Eye (tissue), 1 donor: ENCODE data around the gene MACF1.
A peak's percentile ranks its signal among the peaks of the same experiment; 100 is the strongest.
"Not testable (repeated sequence)": the region's sequence is repeated elsewhere in the genome, so short reads cannot be mapped to it uniquely, and the experiment has no call there.

Experiments used
- DNase-seq: peaks from one replicate; pipeline ENCODE4 v3.0.0-alpha.2; 2015

The MACF1 gene

DNA sequence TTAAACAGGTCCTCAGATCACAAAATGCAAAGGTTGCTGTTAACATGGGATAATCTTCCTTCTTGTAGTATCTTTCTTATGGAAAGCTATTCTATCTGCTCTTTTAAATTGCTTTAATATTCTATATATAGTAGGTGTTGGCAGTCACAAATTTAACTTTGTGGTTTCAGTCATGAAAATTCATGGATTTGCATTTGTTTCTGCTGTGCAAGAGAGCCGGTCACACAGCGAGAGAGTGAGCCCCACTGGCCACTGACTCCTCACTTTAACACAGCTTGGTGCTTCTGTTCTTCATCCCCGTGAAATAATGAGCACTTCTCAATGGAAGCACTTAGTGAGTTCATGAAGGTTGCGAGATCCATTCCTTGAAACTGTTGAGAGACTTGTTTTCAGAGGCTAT lies 268.8 kb downstream of the MACF1 start:
- no peak for DNase-seq

DNA sequence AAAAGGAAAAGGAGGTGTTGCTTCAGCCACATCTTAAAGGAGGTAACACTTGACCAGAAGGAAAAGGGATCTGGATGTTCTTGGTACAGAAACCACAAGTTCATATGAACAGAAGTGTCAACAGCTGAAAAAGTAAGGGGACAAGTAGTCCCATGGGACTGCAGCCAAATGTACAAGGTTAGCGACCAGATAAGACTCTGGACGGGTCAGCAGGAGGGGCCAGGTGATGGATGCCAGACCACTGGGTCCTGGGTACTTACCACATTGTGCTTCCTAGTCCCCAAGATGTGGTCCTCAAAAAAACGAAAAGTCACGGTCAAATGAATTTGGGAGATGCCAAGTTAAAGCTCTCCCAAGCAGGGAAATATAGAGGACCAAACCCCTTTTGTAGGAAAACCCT lies 270.3 kb downstream of the MACF1 start:
- DNase-seq = no peak

DNA sequence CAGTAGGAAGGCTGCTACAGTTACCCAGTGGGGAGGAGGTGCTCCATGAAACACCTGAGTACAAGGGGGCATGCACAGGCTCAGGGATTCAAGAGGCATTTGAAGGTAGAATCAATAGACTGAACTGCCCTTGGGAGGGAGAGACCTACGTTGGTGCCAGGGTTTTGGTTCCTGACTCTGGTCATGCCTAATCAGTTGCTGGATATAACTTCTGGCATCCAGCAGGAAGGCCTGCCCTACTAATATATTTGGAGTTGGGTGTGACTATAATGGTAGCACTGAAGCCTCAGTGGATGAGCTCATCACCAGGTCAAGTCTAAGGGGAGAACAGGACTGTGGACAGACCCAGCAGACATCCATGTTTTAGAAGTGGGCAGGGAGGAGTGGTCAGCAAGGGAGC lies 271.1 kb downstream of the MACF1 start:
- DNase-seq = not testable (repeated sequence)

DNA sequence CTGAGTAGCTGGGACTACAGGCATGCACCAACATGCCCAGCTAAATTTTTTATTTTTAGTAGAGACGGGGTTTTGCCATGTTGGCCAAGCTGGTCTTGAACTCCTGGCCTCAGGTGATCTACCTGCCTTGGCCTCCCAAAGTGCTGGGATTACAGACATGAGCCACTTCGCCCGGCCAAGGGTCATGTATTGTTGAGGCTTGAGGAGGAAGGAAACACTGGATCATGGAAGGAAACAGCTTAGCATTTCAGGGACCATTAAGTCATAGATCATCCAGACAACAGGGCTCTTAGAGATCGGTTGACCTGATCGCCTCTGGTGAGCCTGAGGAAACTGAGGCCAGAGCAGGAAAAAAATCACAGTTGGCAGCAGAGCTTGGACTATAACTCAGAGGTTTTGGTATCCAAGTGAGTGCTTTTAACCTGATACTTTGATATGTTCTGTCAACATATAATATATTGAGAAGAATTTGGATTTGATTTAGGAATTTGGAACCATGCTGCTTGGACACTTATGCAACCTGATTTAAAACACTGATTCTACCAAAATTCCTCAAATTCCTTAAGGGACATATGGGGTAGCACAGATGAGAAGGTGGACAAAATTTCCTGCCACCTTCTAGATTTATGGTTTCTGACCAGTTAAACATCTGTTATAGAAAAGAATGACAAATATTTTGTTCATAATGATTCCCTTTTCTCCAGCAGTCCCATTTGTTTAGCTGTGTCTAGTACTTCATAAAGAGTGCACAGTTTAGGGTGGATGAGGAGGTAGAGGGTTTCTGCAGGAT lies 273.8 kb downstream of the MACF1 start:
- DNase-seq = no peak

DNA sequence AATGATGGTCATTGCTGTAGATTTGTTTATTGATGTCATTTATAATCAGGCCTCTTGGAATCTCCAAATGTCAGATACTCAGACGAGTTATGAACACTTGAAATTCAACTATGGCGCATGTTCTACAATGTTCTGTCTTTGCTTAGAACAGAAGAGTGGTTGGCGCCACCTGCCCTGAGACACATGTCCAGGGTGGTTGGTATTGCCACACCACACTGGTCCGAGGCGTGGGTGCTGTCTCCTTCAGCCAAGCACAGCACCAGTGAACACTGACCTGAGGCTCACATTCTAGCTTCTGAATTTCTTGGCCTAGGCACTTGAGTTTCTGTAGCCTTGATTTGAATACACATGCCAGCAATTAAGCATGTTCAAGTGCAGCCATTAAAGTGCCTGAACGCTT lies 276.8 kb downstream of the MACF1 start:
- DNase-seq = no peak

DNA sequence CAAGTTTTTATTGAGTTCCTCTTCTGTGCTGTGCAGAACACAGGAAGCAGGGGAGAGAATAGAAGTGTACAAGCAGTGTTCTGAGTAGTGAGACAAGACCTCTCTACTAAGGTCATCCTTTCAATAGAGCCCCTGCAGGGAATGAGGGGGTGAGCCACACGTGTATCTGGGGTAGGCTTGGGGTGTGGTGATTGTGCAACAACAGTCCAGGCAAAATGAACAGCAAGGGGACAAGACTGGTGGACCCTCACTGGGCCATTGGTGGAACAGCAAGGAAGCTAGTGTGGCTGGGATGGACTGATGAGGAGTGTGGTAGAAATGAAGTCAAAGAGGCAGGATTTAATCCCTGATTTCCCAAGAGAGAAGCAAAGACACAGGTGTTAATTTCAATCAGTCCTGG lies 278.8 kb downstream of the MACF1 start:
- no peak for DNase-seq

DNA sequence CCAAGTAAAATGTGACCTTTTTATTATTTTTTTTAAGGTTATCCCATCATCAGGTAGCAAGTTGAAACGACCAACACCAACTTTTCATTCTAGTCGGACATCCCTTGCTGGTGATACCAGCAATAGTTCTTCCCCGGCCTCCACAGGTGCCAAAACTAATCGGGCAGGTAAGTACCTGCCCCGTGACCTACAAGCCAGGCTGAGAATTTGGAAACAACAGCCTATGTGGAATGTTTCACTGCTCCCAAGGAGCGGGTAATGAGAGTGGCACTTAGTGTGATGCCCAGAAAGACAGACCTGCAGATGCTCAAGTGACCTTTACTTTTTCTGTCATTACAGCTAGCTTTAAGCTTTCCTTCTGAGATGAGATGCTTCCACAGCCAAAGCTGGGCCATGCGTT lies 280.1 kb downstream of the MACF1 start:
- DNase-seq = no peak

DNA sequence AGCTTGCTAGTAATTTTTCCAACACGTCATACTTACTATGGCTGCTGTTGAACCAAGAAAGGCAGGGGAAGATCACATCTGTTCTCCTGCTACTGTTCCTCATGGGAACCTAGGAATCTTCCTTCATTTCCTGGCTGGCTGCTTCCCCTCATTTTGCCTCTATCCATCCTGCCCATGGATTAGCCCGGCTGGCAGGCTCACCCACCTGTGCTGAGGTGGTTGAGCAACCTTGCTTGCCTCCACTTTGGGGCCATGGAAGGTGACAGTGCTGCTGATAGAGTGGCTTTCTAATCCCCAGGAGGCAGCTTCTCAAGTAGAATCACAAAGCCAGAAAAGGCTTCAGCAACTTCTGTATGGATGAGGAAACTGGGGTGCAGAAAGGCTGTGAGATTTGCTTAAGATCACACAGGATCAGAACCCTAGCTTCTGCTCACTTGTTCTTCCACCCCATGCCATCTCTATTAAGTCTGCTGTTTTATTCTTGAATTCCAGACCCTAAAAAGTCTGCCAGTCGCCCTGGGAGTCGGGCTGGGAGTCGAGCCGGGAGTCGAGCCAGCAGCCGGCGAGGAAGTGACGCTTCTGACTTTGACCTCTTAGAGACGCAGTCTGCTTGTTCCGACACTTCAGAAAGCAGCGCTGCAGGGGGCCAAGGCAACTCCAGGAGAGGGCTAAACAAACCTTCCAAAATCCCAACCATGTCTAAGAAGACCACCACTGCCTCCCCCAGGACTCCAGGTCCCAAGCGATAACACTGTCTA lies 280.7 kb downstream of the MACF1 start:
- DNase-seq = no peak

DNA sequence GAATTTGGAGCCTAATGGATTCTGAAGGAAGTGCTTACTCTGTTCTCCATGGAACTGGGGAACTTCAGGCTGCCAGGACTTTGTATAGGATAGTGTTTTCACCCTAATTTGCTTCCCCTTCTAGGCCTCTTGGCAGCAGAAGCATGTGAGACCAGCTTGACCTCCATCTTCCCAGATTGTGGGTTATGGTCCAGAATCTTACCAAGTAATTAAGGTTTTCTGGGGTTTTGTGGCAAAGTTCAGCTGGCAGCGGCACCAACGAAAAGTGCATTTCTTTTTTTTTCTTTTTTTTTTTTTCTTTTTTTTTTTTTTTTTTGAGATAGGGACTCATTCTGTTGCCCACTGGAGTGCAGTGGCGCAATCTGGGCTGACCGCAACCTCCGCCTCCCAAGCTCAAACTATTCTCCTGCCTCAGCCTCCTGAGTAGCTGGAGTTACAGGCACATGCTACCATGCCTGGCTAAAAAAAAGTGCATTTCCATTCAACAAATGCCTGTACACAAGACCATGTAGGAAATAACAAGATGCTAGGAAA lies 283.6 kb downstream of the MACF1 start:
- no peak for DNase-seq

DNA sequence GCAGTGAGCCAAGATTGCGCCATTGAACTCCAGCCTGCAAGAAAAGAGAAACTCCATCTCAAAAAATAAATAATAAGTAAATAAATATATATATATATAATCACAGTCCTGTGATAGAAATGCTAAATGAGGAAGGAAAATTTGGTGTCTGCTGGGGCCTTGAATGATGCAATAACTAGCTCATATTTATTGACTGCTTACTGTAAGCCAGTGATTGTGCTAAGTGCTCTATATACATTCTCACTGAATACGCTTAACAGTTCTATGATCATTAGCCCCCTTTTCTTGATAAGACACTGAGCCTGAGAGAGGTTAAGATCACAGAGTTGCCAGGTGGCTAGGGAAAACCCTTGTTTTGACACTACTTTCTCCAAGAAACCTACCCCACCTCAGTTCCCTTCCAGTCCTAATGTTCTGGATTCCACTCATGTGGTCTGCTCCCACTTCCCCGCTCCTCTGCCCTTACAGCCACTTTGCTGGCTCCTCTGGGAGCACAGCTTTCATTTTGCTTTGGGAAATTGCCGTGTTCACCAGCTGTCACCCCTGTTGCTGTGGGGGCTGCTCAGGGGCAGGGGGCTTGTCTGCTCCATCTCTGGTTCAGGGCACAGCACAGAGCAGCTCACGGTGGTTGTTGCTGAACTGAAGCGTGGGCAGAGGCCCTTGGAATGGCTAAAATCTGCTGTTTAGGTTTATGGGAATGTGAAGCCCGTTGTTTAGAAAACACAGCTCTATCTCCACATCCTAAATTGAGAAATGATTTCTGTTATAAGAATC lies 284.5 kb downstream of the MACF1 start:
- peak; percentile 41 for DNase-seq

DNA sequence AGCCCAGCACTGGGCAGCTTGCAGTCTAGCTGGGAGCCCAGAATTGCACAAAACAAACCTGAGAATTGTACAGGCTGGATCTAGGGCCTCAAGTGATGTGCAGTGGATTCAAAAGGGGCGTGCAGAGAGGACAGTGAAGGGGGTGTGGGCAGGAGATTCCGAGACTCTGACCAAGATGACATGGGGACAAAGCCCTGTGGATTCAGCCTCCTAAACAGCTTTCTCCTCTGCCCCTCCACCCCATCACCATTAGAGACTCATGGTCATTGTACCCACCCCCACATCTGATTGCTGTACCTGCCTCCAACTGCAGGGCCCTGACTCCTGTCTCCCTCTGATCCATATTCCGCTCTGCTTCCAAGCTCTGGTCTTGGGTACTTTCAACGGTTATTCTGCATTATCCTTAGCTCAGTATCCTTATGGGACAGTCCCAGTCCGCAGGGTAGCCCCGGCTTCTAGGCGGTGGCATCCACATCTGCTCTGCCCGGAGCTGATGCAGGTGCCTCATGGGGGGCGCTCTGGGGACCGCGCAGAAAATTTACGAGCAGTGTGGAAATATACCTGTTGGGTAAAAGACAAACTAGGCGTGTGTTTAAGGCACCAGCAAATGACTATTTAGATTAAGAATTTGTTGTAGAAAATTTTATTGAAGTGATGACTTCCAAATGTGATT lies 285.2 kb downstream of the MACF1 start:
- DNase-seq = peak; percentile 21

DNA sequence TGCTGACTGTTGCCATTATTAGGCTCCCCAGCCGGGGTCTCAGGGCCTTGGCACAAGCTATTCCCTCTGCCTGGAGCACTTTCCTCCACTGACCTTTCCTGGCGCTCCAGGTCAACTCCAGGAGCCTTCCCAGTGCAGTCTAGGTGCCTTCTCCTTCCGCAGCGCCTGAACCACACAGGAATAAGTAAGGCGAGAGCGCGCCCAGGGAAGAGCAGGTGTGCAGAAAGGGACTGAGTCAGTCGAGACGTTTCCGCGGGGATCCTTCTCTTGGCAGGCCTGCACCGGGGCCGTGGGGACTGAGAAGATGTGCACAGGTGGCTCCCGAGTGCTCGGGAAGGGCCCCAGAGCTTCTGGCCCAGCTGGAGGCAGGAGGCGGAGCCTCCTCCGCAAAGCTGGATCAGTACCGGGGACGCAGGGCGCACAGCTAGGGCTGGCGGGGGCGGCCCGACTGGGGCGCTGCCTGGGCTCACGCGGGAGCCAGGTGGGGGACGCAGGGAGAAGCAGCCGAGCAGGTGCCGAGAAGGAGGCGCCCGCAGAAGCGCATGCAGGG lies 286.2 kb downstream of the MACF1 start:
- DNase-seq = peak; percentile 37

DNA sequence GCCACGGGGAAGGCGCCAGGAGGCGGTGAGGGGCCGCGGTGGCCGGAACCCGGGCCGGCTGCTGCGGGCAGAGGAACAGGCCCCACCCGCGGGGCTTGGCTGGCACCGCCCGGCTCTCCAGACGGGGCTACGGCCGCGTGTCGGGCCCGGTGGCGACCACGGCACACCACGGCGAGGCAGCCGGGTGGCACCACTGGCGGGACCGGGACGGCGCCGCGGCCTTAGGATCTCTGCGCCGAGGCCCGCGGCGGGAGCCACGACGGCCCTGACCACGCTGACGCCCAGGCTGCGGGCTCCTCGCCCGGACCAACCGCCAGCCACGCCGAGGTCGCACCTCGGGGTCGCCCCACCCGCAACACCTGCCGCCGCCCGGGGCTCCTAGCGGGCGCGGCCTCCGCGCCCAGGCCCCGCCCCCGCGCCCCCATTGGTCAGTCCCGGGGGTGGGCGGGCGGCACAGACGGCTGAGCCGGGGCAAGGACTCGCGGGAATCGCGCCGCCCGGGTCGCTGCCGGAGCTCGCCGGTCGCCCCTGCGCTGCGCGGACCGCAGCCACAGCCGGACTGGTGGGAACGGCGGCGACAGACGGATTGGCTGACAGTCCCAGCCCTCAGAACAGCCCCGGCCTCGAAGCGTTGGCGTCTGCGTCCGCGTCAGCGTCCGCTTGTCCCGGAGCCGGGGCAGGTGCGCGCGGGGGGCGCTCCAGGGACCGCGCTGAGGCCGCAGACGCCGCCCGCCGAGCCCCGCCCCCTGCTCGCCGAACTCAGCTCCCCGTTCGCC lies 286.8 kb downstream of the MACF1 start, which contains the start of gene BMP8A:
BMP8A (plus strand) TSS at position 491 of the 776 bp plus-strand sequence. CDS start 356 bp downstream, outside the sequence.
- DNase-seq = peak; percentile 75

DNA sequence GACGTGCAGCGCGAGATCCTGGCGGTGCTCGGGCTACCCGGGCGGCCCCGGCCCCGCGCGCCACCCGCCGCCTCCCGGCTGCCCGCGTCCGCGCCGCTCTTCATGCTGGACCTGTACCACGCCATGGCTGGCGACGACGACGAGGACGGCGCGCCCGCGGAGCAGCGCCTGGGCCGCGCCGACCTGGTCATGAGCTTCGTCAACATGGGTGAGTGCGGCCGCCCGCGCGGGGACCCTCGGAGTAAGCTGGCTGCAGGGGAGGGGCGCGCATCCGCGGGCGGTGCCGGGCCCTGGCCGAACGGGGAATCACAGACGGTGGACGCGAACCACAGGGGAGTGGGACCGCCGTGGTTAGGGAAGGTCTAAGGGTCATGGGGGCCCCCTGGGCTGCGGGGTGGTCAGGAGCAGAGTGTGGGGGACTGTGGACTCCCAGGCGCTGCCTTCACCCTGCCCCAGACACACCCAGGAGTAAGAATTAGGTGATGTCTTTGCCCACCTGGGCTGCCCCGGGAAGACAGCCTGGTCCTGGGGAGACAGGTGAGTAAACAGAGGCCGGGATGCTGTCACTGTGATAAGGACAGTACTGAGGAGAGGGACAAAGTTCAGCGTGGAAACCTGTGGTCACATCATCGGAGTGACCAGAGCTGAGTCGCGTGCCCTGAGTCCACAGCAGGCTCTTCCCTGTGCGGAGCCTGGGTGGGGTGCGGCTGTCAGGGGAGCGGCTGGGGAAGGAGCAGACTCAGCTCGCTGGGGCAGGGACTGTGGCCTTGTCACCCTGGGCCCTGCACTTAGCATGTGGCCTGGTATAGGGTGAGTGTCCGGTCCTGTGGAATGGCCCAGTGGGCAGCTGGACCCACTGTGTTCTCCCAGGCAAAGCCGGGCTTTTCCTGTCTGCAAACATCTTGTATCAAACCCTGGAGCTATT lies 287.9 kb downstream of the MACF1 start:
- DNase-seq = peak; percentile 15

DNA sequence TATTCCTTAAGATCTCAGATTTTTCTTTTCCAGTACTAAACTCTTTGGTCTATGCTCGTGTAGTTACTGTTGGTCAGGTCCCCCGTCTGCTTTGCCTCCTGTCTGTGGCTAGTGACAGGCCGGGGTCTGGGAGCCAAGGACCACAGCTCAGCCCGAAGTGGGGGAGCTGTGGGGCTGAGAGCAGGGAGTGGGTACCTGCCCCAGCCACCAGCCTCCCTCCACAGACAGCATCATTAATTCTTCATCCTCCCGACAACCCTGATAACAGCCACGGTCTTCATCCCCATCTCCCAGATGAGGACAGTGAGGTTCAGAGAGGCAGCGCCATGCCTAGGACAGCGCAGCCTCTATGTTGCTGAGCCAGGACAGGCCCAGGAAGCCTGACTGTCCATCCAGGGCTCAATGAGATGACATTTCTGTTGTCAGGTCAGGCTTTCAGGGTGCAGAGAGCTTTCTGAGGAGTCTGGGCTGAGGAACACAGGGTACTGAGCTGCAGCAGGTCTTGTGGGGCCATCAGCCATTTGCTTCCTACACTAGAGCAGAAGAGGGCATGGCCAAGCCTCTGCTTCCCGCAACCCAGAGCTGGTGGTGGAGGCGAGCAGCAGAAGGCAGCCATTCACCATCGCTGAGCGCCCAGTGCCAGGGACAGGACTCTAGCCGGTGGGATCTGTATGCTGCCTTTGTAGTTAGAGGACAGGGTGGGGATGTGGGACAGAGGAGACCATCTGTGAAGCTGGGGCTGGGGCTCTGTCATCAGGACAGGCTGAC lies 288.7 kb downstream of the MACF1 start:
- DNase-seq = not testable (repeated sequence)

DNA sequence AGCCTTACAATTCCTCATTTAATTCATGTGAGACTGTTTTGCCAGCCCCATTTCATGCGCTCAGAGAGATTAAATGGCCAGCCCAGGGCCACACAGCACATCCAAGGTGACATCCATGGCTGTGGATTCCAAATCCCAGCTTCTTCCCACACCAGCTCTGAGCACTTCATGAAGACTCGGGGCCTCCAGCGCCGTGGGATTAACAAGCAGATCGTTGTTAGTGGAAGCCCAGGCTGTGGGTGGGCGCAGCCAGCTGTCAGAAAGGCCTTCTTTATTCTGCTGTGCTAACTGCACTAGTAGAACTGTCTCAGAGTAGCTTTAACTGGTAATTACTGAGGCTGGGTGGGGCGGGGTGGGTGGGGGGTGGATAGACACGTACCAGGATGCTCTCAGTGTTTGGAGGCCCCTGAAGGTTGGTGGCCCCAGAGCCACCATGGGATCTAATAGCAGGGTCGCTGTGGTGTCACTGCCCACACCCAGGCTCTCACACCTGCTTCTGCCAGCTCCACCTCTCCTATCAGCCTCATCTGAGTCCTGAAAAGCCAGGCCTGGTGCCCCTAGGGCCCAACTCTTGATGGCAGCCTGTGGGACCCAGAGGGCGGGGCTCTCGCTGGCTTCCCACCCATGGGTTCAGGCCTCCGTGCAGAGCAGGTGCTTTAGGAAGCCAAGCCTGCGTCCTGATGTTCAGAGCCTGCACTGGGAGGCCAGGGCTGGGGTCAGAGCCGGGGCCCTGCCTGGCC lies 290.3 kb downstream of the MACF1 start:
- no peak for DNase-seq

DNA sequence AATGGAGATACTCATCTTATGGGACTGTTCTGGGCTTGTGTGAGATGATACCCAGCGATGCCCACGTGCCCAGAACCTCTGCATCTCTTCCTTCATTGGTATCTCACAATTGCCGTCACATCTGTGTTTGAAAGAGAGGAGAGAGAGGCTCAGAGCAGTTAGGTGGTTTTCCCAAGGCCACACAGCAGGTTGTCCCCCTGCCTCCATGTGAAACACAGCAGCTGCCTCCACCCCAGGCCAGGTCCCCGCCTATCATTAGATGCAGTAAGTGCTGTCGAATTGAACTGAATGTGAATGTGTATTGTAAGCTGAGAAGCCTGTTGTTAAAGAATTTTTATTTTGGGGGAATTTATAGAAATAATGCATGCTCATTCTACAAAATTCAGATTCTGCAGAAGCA lies 292.0 kb downstream of the MACF1 start:
- not testable (repeated sequence) for DNase-seq

DNA sequence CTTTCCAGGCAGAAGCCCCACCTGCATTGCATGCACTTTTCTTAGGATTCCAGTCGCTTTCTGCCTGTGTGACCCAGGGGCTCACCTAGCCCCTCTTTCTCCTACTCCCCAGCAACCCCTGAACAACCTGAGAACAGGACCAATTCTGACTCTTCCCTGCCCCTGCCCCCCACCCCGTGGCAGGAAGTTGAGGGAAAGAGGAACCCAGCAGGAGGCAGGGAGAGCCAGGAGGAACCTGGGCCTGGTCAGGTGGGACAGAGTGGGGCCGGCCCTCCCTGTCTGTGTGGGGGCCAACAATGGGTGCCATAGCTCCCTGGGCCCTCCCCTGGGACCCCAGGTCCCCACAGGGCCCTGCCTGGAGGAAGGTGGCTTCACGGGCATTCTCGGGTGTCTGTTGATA lies 293.1 kb downstream of the MACF1 start:
- no peak for DNase-seq
